GM23248 (cell line): ENCODE measurements around the gene LRRC66.

ENCODE experiments used
- EZH2 ChIP-seq: fragments of 200-600 bp; sonication (generic); IDR thresholded peaks from 2 replicates; pipeline ENCODE4 v1.6.1; 2018; ENCODE audit warnings: antibody characterized with exemption, mild to moderate bottlenecking; ENCODE audit not compliant: insufficient read depth, poor library complexity, severe bottlenecking
- EZH2phosphoT487 ChIP-seq: fragments of 200-600 bp; sonication (generic); IDR thresholded peaks from 2 replicates; pipeline ENCODE4 v1.6.1; 2018; ENCODE audit warnings: antibody characterized with exemption, moderate library complexity, mild to moderate bottlenecking, low read depth; ENCODE audit not compliant: insufficient read depth

GRCh38 chr4:51963841-51964517, 56.2 kb downstream of the LRRC66 start:
- TF ChIP-seq EZH2phosphoT487 (no peak), EZH2 (no peak)
